Brain microvascular endothelial cell (primary cell): Measurements from ENCODE around the gene L3MBTL3.
A peak's percentile ranks its signal among the peaks of the same experiment; 100 is the strongest.

ENCODE experiments used
- DNase-seq: peaks from one replicate; pipeline ENCODE4 v3.0.0-alpha.2; 2020
- H3K27ac ChIP-seq: fragments of 250-450 bp; sonication (Bioruptor Pico); 2 replicates; pipeline ENCODE4 v1.5.1; 2020; ENCODE audit warnings: mild to moderate bottlenecking, moderate library complexity
- H3K27me3 ChIP-seq: fragments of 250-450 bp; sonication (Bioruptor Pico); replicated peaks from 2 replicates; pipeline ENCODE4 v1.5.1; 2020; ENCODE audit warnings: mild to moderate bottlenecking
- H3K36me3 ChIP-seq: fragments of 250-450 bp; sonication (Bioruptor Pico); replicated peaks from 2 replicates; pipeline ENCODE4 v1.5.1; 2020; ENCODE audit warnings: mild to moderate bottlenecking
- H3K4me3 ChIP-seq: 2 replicates; pipeline ENCODE4 v1.5.1; 2011; ENCODE audit warnings: low read depth, mild to moderate bottlenecking, control low read depth, low read length, moderate library complexity
- CTCF ChIP-seq: IDR thresholded peaks from 2 replicates; pipeline ENCODE4 v1.5.1; 2011; ENCODE audit warnings: low read depth, mild to moderate bottlenecking, moderate library complexity, low read length, control low read depth, inconsistent platforms; ENCODE audit errors: missing control alignments
- in situ Hi-C: cut with HindIII; loops from 2 replicates; pipeline ENCODE4 v1.10.0; 2017; ENCODE audit warnings: low sequenced_read_pairs, low pct_ligation_motif_present

L3MBTL3 gene

GRCh38 chr6:130119211-130119610 is 100.8 kb downstream of the L3MBTL3 start:
- in situ Hi-C loops, result no loop called here
- Histone ChIP-seq H3K36me3 (no peaks in the 10 kb centered on the region), H3K27ac (no peak overlapping the region), H3K4me3 (no peak overlapping the region), H3K27me3 (no peaks in the 10 kb centered on the region)
- no peak for TF ChIP-seq CTCF
- no peak for DNase-seq

GRCh38 chr6:130120731-130121130 is 102.3 kb downstream of the L3MBTL3 start:
- H3K27me3 ChIP-seq, result no peaks in the 10 kb centered on the region
- H3K36me3 ChIP-seq, result no peaks in the 10 kb centered on the region
- no peak for DNase-seq
- in situ Hi-C loops, result no loop called here
- TF ChIP-seq CTCF, result no peak
- H3K4me3 ChIP-seq, result no peak overlapping the region
- no peak overlapping the region for H3K27ac ChIP-seq

GRCh38 chr6:130122243-130122642 is 103.9 kb downstream of the L3MBTL3 start:
- Histone ChIP-seq H3K4me3 (no peak overlapping the region), H3K27ac (no peak overlapping the region), H3K27me3 (no peaks in the 10 kb centered on the region), H3K36me3 (no peaks in the 10 kb centered on the region)
- in situ Hi-C loops, result no loop called here
- DNase-seq, result no peak
- TF ChIP-seq CTCF, result no peak

- no peak for TF ChIP-seq CTCF
Observed at GRCh38 chr6:130127195-130127594, 108.8 kb downstream of the L3MBTL3 start.

GRCh38 chr6:130128326-130128725 is 109.9 kb downstream of the L3MBTL3 start:
- no peak for TF ChIP-seq CTCF
- no peaks in the 10 kb centered on the region for H3K27me3 ChIP-seq
- DNase-seq, result no peak
- in situ Hi-C loops, result no loop called here
- no peak overlapping the region for H3K27ac ChIP-seq
- no peaks in the 10 kb centered on the region for H3K36me3 ChIP-seq
- no peak overlapping the region for H3K4me3 ChIP-seq

More at GRCh38 chr6:130127195-130127594, 108.8 kb downstream of the L3MBTL3 start:
- DNase-seq, result no peak
- no peaks in the 10 kb centered on the region for H3K27me3 ChIP-seq
- H3K27ac ChIP-seq, result no peak overlapping the region
- H3K36me3 ChIP-seq, result no peaks in the 10 kb centered on the region
- in situ Hi-C loops, result no loop called here
- no peak overlapping the region for H3K4me3 ChIP-seq

GRCh38 chr6:130129762-130130246 is 111.4 kb downstream of the L3MBTL3 start:
- in situ Hi-C loops, result no loop called here
- H3K4me3 ChIP-seq, result no peak overlapping the region
- TF ChIP-seq CTCF, result peak; percentile 10

More at GRCh38 chr6:130129762-130130246, 111.4 kb downstream of the L3MBTL3 start:
- H3K27ac ChIP-seq, result peak overlapping the region; percentile 41
- H3K27me3 ChIP-seq, result no peaks in the 10 kb centered on the region
- no peaks in the 10 kb centered on the region for H3K36me3 ChIP-seq
- DNase-seq, result peak; percentile 57
